GM12892 (cell line): Measurements from ENCODE around the gene MS4A5.

Source experiments
- POLR2AphosphoS5 ChIP-seq: IDR thresholded peaks from 2 replicates; pipeline ENCODE4 v1.6.1; 2011; ENCODE audit warnings: low read depth, low read length, control low read depth
- TAF1 ChIP-seq: IDR thresholded peaks from 2 replicates; pipeline ENCODE4 v1.6.1; 2011; ENCODE audit warnings: low read depth, mild to moderate bottlenecking, control low read depth, low read length, borderline replicate concordance

DNA sequence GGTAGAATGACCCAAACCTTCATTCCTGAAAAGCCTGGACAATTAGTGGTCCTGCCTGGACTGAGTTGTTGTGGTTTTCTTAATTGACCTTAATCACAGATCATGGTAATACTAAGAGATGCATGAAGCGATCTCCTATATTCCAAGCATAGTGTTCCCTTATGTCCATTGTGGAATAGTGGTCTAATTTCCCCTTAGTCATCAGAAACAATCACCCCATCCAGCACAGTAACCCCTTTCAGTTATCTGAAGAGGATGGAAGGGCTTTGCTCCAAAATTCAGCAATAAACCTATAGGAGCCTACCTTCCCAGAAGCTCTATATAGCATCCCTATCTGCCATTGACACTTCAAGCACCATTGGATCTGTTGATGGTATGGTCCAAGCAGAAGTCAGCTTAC is 6.8 kb upstream of the MS4A5 start:
- TF ChIP-seq TAF1 = no peak
- no peak for TF ChIP-seq POLR2AphosphoS5
